Keratinocyte (primary cell): Measurements from ENCODE around the gene ST3GAL5.

Experiments used
- CTCF ChIP-seq, 3 experiments: IDR thresholded peaks in 1 of 3; conservative IDR thresholded peaks in 1 of 3; optimal IDR thresholded peaks in 1 of 3; 2 replicates in 2 of 3; 3 replicates in 1 of 3; pipeline versions ENCODE3 to v1.5.1; 2011; ENCODE audit warnings: low read length in 3 of 3, mild to moderate bottlenecking in 3 of 3, moderate library complexity in 2 of 3, control low read depth in 1 of 3, inconsistent platforms in 1 of 3; ENCODE audit not compliant: insufficient read depth in 2 of 3; ENCODE audit errors: extremely low read depth in 1 of 3
- EZH2 ChIP-seq: IDR thresholded peaks from one replicate; pipeline ENCODE4 v1.6.1; 2012; ENCODE audit warnings: inconsistent platforms, mild to moderate bottlenecking, low read length, moderate library complexity

GRCh38 chr2:85787981-85788340, 100.8 kb downstream of the ST3GAL5 start:
- TF ChIP-seq CTCF (optimal IDR thresholded peaks at IDR 0.05 in 1 of 3, IDR thresholded peaks at IDR 0.05 in 1 of 3, conservative IDR thresholded peaks at IDR 0.05 in 1 of 3; ENCODE audit: extremely low read depth in 1 of 3, insufficient read depth in 2 of 3, low read length in 3 of 3) (no peak), EZH2 (no peak)
